HG02642 (cell line): Measurements from ENCODE around the gene CT45A7.
"Not testable (repeated sequence)": the region's sequence is repeated elsewhere in the genome, so short reads cannot be mapped to it uniquely, and the experiment has no call there.

ENCODE experiments used
- ATAC-seq: cut with Tn5 transposase; IDR thresholded peaks from one replicate; pipeline ENCODE4 v1.9.1; 2021; ENCODE audit warnings: mild to moderate bottlenecking; ENCODE audit not compliant: unreplicated experiment, poor library complexity

CT45A7 gene, protein sequence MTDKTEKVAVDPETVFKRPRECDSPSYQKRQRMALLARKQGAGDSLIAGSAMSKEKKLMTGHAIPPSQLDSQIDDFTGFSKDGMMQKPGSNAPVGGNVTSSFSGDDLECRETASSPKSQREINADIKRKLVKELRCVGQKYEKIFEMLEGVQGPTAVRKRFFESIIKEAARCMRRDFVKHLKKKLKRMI

DNA sequence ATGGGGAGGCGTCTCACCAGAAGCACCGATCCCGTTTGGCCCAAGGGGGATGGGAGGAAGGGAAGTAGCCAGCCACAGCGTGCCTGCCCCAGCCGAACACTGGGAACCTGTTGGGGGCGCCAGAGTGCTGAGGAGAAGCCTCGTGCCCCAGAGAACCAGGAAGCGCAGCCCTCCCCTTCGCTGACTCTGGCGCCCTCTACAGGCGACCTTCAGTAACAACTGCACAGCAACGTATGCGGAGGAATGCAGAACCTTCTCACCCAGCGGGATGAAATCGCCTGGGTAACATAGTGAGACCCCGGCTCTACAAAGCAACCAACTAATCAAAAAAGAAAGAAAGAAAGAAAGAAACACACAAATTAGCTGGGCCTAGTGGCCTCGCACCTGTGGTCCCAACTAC lies at the start of gene CT45A7:
TSS of gene CT45A7 (minus strand) at position 101 of the 400 bp plus-strand sequence. CDS start 3,747 bp downstream, outside the sequence.
- ATAC-seq, result not testable (repeated sequence)

DNA sequence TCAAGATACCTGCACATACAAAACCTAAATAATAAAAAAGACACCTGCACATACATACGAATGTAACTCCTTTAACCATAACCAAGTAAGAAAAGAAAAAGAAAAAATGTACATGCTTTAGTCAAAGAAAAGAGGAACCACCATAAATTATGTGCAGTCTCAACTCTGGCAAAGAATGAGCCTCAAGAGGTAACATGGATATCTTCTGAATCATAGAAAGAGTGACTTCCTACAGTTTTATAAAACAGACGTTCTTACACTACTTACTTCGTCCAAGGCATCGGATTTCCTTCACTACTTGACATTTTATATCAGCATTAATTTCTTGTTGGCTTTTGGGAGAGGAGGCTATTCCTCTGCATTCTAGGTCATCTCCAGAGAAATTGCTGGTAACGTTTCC lies 45.7 kb upstream of the CT45A7 start:
- ATAC-seq, result not testable (repeated sequence)

DNA sequence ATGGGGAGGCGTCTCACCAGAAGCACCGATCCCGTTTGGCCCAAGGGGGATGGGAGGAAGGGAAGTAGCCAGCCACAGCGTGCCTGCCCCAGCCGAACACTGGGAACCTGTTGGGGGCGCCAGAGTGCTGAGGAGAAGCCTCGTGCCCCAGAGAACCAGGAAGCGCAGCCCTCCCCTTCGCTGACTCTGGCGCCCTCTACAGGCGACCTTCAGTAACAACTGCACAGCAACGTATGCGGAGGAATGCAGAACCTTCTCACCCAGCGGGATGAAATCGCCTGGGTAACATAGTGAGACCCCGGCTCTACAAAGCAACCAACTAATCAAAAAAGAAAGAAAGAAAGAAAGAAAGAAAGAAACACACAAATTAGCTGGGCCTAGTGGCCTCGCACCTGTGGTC lies 34.6 kb upstream of the CT45A7 start, which contains the start of gene CT45A9:
TSS of gene CT45A9 (minus strand) at position 101 of the 400 bp plus-strand sequence. CDS start 3,751 bp downstream, outside the sequence.
- not testable (repeated sequence) for ATAC-seq

DNA sequence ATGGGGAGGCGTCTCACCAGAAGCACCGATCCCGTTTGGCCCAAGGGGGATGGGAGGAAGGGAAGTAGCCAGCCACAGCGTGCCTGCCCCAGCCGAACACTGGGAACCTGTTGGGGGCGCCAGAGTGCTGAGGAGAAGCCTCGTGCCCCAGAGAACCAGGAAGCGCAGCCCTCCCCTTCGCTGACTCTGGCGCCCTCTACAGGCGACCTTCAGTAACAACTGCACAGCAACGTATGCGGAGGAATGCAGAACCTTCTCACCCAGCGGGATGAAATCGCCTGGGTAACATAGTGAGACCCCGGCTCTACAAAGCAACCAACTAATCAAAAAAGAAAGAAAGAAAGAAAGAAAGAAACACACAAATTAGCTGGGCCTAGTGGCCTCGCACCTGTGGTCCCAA lies 17.4 kb upstream of the CT45A7 start, which contains the start of gene CT45A8:
TSS of gene CT45A8 (minus strand) at position 101 of the 400 bp plus-strand sequence. CDS start 3,755 bp downstream, outside the sequence.
- ATAC-seq, result not testable (repeated sequence)

DNA sequence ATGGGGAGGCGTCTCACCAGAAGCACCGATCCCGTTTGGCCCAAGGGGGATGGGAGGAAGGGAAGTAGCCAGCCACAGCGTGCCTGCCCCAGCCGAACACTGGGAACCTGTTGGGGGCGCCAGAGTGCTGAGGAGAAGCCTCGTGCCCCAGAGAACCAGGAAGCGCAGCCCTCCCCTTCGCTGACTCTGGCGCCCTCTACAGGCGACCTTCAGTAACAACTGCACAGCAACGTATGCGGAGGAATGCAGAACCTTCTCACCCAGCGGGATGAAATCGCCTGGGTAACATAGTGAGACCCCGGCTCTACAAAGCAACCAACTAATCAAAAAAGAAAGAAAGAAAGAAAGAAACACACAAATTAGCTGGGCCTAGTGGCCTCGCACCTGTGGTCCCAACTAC lies 17.2 kb downstream of the CT45A7 start, which contains the start of gene CT45A2:
TSS of gene CT45A2 (minus strand) at position 101 of the 400 bp plus-strand sequence. CDS start 3,747 bp downstream, outside the sequence.
- ATAC-seq, result not testable (repeated sequence)

DNA sequence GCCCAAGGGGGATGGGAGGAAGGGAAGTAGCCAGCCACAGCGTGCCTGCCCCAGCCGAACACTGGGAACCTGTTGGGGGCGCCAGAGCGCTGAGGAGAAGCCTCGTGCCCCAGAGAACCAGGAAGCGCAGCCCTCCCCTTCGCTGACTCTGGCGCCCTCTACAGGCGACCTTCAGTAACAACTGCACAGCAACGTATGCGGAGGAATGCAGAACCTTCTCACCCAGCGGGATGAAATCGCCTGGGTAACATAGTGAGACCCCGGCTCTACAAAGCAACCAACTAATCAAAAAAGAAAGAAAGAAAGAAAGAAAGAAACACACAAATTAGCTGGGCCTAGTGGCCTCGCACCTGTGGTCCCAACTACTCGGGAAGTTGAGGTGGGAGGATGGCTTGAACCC lies 34.4 kb downstream of the CT45A7 start, which contains the start of gene CT45A6:
TSS of gene CT45A6 (minus strand) at position 101 of the 400 bp plus-strand sequence. CDS start 3,794 bp downstream, outside the sequence.
- not testable (repeated sequence) for ATAC-seq

DNA sequence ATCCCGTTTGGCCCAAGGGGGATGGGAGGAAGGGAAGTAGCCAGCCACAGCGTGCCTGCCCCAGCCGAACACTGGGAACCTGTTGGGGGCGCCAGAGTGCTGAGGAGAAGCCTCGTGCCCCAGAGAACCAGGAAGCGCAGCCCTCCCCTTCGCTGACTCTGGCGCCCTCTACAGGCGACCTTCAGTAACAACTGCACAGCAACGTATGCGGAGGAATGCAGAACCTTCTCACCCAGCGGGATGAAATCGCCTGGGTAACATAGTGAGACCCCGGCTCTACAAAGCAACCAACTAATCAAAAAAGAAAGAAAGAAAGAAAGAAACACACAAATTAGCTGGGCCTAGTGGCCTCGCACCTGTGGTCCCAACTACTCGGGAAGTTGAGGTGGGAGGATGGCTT lies 51.7 kb downstream of the CT45A7 start, which contains the start of gene CT45A5:
TSS of gene CT45A5 (minus strand) at position 101 of the 400 bp plus-strand sequence. CDS start 3,774 bp downstream, outside the sequence.
- ATAC-seq, result not testable (repeated sequence)
